D721Med (cell line): Measurements from ENCODE around the gene AMMECR1.
"Not testable (repeated sequence)": the region's sequence is repeated elsewhere in the genome, so short reads cannot be mapped to it uniquely, and the experiment has no call there.

ENCODE experiments used
- DNase-seq: peaks from one replicate; pipeline ENCODE4 v3.0.0; 2011; ENCODE audit warnings: low spot score; ENCODE audit not compliant: insufficient read length
- FAIRE-seq: peaks from 2 replicates; lab custom pipeline; 2011; peaks lifted over from hg19 to GRCh38; lab: Jason Lieb, UNC
- TF ChIP-seq, protein P1 (sequence below): IDR thresholded peaks from 2 replicates; pipeline ENCODE4 v1.5.1; 2012; ENCODE audit warnings: mild to moderate bottlenecking, control low read depth; ENCODE audit not compliant: insufficient read depth; ENCODE audit errors: missing control alignments

Gene AMMECR1

DNA sequence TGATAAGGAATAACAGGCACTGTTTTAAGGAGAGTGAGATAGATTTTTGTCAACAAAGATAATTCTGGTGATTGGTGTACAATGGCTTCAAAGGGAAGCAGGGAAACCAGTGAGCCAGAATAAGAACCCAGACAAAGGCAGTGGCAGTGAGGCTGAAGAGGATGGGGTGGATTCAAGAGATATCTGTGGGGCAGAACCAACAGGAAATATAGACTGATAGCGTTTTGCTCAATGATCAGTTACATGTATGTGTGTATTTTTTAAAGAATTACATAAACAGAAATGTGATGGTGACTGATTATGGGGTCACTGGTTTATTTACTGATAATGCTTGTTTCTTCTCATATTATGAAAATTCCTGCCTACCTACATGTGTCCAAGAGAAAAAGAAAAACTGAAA lies 66.4 kb downstream of the AMMECR1 start:
- DNase-seq (no peak), FAIRE-seq (no peak)
- TF ChIP-seq, protein P1, sequence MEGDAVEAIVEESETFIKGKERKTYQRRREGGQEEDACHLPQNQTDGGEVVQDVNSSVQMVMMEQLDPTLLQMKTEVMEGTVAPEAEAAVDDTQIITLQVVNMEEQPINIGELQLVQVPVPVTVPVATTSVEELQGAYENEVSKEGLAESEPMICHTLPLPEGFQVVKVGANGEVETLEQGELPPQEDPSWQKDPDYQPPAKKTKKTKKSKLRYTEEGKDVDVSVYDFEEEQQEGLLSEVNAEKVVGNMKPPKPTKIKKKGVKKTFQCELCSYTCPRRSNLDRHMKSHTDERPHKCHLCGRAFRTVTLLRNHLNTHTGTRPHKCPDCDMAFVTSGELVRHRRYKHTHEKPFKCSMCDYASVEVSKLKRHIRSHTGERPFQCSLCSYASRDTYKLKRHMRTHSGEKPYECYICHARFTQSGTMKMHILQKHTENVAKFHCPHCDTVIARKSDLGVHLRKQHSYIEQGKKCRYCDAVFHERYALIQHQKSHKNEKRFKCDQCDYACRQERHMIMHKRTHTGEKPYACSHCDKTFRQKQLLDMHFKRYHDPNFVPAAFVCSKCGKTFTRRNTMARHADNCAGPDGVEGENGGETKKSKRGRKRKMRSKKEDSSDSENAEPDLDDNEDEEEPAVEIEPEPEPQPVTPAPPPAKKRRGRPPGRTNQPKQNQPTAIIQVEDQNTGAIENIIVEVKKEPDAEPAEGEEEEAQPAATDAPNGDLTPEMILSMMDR, result no peak

DNA sequence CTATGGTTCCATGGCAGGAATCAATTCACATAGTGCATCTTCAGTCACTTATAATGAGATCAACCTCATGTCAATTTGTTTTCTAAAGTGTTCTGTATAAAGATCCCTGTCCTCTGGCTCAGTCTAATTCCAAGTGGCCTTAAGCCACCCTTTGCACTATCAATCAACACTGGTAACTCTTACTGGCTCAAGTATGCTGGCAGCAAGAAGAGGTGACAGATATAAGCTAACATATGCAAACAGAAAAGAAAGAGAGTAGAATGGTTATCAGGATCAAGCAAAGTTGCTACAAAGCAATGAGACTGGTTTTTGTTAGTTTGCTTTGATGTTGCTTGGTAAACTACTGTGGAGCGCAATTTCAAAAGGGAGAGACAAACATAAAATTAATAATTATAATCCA lies 67.0 kb downstream of the AMMECR1 start:
- TF ChIP-seq, protein P1, result no peak
- FAIRE-seq, result no peak
- no peak for DNase-seq

- TF ChIP-seq, protein P1, result no peak
- DNase-seq, result no peak
- FAIRE-seq, result no peak
Measured at GRCh38 chrX:110248578-110248977, 69.3 kb downstream of the AMMECR1 start.

- TF ChIP-seq, protein P1, result no peak
- DNase-seq (no peak), FAIRE-seq (no peak)
Measured at GRCh38 chrX:110245011-110245410, 72.9 kb downstream of the AMMECR1 start.

DNA sequence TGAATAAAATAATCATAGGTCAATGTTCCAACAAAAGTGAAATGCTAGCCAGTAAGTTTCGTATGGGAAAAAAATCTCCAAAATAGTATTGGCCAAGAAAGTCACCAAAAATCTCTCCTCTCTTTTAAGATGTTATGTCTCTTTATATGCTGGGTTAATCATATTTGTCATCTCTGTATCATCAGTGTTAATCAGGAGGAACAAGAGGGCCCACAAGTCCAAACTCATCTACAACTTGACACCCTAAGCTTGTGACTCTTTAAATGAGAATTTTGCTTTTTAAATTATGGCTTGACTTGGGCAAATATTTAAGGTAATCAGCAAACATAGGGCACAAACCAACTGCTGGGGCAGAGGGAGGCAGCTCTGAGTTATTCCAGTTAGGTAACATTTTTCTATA lies 75.5 kb downstream of the AMMECR1 start:
- TF ChIP-seq, protein P1, result no peak
- no peak for DNase-seq

GRCh38 chrX:110241816-110242215 lies 76.1 kb downstream of the AMMECR1 start:
- DNase-seq, result no peak
- FAIRE-seq, result no peak
- TF ChIP-seq, protein P1, result no peak

More for the DNA sequence above, 75.5 kb downstream of the AMMECR1 start:
- no peak for FAIRE-seq

- DNase-seq, FAIRE-seq: not testable (repeated sequence)
Measured at GRCh38 chrX:110238259-110238658, 79.6 kb downstream of the AMMECR1 start.

DNA sequence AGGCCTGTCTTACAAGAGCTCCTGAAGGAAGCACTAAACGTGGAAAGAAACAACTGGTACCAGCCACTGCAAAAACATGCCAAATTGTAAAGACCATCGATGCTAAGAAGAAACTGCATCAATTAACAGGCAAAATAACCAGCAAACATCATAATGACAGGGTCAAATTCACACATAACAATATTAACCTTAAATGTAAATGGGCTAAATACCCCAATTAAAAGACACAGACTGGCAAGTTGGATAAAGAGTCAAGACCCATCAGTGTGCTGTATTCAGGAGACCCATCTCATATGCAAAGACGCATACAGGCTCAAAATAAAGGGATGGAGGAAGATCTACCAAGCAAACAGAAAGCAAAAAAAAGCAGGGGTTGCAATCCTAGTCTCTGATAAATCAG lies 86.4 kb downstream of the AMMECR1 start:
- DNase-seq, FAIRE-seq: not testable (repeated sequence)

DNA sequence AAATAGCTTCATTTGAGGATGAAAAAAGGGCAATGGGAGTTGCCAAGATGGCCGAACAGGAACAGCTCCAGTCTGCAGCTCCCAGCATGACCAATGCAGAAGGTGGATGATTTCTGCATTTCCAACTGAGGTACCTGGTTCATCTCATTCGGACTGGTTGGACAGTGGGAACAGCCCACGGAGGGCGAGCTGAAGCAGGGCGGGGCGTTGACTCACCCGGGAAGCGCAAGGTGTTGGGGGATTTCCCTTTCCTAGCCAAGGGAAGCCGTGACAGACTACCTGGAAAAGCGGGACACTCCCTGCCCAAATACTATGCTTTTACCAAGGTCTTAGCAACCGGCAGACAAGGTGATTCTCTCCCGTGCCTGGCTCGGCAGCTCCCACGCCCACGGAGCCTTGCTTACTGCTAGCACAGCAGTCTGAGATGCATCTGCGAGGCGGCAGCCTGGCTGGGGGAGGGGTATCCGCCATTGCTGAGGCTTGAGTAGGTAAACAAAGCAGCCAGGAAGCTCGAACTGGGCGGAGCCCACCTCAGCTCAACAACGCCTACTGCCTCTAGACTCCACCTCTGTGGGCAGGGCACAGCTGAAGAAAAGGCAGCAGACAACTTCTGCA lies 88.3 kb downstream of the AMMECR1 start:
- not testable (repeated sequence) for FAIRE-seq, DNase-seq
